ENCODE data around the gene PAFAH2. TPM values are rescaled to one million over a fixed set of nuclear protein-coding genes. Genes with fewer than 3 reads are reported as not detected.
"Not testable (repeated sequence)": the region's sequence is repeated elsewhere in the genome, so short reads cannot be mapped to it uniquely, and the experiment has no call there.

The PAFAH2 gene
- total and polyA plus RNA-seq, 4 donors: 9.0 to 13.8 (median 10.8) TPM

GRCh38 chr1:25933479-25934365, 64.1 kb downstream of the PAFAH2 start:
- Histone ChIP-seq H3K9me3 (ENCODE audit: control insufficient read depth in 4 of 4, low read length in 3 of 4) (no peaks in the 10 kb centered on the region), H3K27ac (ENCODE audit: low read depth in 1 of 2, low read length in 2 of 2) (no peak overlapping the region), H3K4me3 (ENCODE audit: low read depth in 1 of 3, low read length in 3 of 3) (no peak overlapping the region), H3K36me3 (ENCODE audit: control insufficient read depth in 4 of 4, insufficient read depth in 3 of 4, low read depth in 1 of 4, low read length in 3 of 4) (no peaks in the 10 kb centered on the region), H3K27me3 (ENCODE audit: control insufficient read depth in 4 of 4, insufficient read depth in 4 of 4, low read length in 3 of 4) (no peaks in the 10 kb centered on the region), H3K4me1 (ENCODE audit: control insufficient read depth in 4 of 4, insufficient read depth in 4 of 4, low read length in 3 of 4) (no peaks in the 10 kb centered on the region), H3K9ac (ENCODE audit: low read depth in 1 of 2, low read length in 2 of 2) (no peak overlapping the region)
- 75% methylated on average over 13 of the region's 13 CpGs for WGBS
- TF ChIP-seq HNF4G (IDR thresholded peaks at IDR 0.05) (no peak), JUND (IDR thresholded peaks at IDR 0.05) (no peak), TAF1 (conservative IDR thresholded peaks at IDR 0.05) (no peak), CTCF (IDR thresholded peaks at IDR 0.05; ENCODE audit: low read depth, low read length, missing input control) (no peak), RAD21 (IDR thresholded peaks at IDR 0.05) (no peak), SP1 (IDR thresholded peaks at IDR 0.05) (no peak), ZBTB33 (IDR thresholded peaks at IDR 0.05) (no peak), EGR1 (IDR thresholded peaks at IDR 0.05; ENCODE audit: low read depth in 2 of 2) (no peak), NR2F2 (IDR thresholded peaks at IDR 0.05) (no peak), REST (IDR thresholded peaks at IDR 0.05) (no peak), RXRA (IDR thresholded peaks at IDR 0.05) (no peak), YY1 (IDR thresholded peaks at IDR 0.05) (no peak), FOXA2 (IDR thresholded peaks at IDR 0.05) (no peak), HNF4A (conservative IDR thresholded peaks at IDR 0.05) (no peak), FOXA1 (IDR thresholded peaks at IDR 0.05) (no peak), GABPA (IDR thresholded peaks at IDR 0.05 in 1 of 2, conservative IDR thresholded peaks at IDR 0.05 in 1 of 2) (no peak)
- TF ChIP-seq, protein P1, sequence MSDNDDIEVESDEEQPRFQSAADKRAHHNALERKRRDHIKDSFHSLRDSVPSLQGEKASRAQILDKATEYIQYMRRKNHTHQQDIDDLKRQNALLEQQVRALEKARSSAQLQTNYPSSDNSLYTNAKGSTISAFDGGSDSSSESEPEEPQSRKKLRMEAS (IDR thresholded peaks at IDR 0.05): no peak
- TF ChIP-seq, protein P2, sequence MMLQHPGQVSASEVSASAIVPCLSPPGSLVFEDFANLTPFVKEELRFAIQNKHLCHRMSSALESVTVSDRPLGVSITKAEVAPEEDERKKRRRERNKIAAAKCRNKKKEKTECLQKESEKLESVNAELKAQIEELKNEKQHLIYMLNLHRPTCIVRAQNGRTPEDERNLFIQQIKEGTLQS (IDR thresholded peaks at IDR 0.05): no peak
- no peak for DNase-seq (ENCODE audit: low spot score)

- not testable (repeated sequence) for H3K9me3 ChIP-seq (ENCODE audit: control insufficient read depth in 4 of 4, low read length in 3 of 4); H3K27ac ChIP-seq (ENCODE audit: low read depth in 1 of 2, low read length in 2 of 2); H3K4me3 ChIP-seq (ENCODE audit: low read depth in 1 of 3, low read length in 3 of 3); H3K9ac ChIP-seq (ENCODE audit: low read depth in 1 of 2, low read length in 2 of 2); H3K27me3 ChIP-seq (ENCODE audit: control insufficient read depth in 4 of 4, insufficient read depth in 4 of 4, low read length in 3 of 4); H3K36me3 ChIP-seq (ENCODE audit: control insufficient read depth in 4 of 4, insufficient read depth in 3 of 4, low read depth in 1 of 4, low read length in 3 of 4); DNase-seq (ENCODE audit: low spot score); H3K4me1 ChIP-seq (ENCODE audit: control insufficient read depth in 4 of 4, insufficient read depth in 4 of 4, low read length in 3 of 4)
- WGBS: 81% methylated on average over 12 of the region's 12 CpGs
Measured at GRCh38 chr1:25932811-25933400, 65.0 kb downstream of the PAFAH2 start.

All from liver (tissue), 9 donors.